GM18907 (cell line): ENCODE data around the gene PARP15.
"Not testable (repeated sequence)": the region's sequence is repeated elsewhere in the genome, so short reads cannot be mapped to it uniquely, and the experiment has no call there.

Experiments used
- ATAC-seq: cut with Tn5 transposase; IDR thresholded peaks from one replicate; pipeline ENCODE4 v1.9.1; 2021; ENCODE audit warnings: mild to moderate bottlenecking, moderate library complexity; ENCODE audit not compliant: unreplicated experiment

PARP15 gene

GRCh38 chr3:122612696-122613095 is 35.2 kb downstream of the PARP15 start:
- peak; percentile 21 for ATAC-seq

- no peak for ATAC-seq
Measured at GRCh38 chr3:122615303-122615702, 37.9 kb downstream of the PARP15 start.

- no peak for ATAC-seq
Measured at GRCh38 chr3:122618614-122619013, 41.2 kb downstream of the PARP15 start.

- no peak for ATAC-seq
Measured at GRCh38 chr3:122619040-122619439, 41.6 kb downstream of the PARP15 start.

DNA sequence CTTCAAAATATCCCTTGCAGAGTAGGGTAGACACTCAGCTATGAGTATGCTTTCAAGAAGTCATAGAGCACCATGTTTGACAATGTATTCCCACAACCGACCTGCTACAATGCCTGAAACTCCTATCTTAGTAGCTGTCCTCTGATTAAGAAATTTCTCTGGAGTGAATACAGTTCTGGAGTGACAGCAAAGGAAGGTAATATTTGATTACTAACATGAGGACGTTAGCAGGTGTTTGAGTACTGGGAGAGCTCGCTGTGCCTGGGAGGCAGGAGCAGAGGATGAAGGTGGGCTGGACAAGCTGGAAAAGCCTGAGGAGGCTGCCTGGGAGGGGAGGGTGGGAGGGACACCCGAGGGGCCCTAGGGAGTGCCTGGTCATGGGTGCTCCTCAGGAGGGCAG is 42.9 kb downstream of the PARP15 start:
- ATAC-seq = no peak

GRCh38 chr3:122621112-122621511 is 43.7 kb downstream of the PARP15 start:
- ATAC-seq = peak; percentile 42

GRCh38 chr3:122623031-122623829 is 45.8 kb downstream of the PARP15 start:
- ATAC-seq = no peak

DNA sequence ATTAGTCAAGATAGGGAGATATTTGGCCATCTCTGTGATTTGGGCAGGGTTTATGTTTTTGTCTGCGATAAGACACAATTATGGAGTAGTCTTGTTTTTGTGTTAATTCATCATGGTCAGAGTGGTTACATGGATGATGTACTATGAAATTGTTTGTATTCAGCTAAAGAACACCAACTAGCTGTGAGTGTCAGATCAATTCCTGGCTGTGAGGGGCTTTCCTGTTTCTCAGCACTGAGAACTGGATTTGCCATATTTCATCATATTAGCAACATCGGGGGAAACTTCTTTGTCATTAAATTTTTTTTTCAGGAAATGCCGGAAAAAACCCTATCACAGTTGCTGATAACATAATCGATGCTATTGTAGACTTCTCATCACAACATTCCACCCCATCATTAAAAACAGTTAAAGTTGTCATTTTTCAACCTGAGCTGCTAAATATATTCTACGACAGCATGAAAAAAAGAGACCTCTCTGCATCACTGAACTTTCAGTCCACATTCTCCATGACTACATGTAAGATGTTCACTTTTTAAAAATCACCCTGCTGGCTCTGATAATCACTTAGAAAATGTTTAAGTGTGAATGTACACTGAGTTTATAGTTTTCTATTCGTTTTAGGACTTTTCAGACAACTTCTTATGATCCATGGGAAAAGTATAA is 49.2 kb downstream of the PARP15 start:
- no peak for ATAC-seq

DNA sequence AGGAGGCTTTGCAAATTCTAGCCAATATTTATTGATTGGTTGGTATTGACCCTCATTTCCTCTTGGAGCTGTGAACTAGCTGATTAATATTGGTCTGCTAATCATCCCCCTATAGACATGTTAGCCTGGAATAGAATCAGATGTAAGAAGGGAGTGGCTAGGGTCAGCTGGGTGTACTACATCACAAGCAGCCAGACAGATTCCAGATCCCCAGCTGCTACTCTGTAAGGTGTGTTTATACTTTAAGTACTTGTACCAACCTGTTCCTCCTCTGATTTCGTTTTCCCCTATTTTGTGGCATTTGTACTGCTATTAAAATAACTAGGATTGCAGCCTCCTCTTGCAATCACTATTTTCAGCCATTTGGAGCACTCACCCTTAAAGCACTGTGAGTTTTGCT is 49.9 kb downstream of the PARP15 start:
- no peak for ATAC-seq

DNA sequence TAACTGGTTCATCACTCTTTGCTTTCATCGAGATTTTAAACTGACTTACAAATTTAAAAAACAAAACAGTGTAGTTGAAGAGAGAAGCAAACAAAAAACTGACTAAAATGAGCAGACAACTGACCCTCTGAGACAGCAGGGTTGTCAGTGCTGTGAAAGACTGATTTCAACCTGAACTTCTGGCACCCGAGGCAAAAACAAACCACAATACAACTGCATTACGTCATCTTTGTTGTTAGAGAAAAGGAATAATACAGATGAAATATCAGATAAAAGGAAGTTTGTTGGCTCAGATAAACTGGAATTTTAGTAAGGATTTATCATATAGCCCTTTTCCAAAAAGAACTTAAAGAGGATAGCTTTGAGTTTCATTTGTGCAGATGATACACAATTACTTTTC is 51.1 kb downstream of the PARP15 start:
- ATAC-seq = no peak

DNA sequence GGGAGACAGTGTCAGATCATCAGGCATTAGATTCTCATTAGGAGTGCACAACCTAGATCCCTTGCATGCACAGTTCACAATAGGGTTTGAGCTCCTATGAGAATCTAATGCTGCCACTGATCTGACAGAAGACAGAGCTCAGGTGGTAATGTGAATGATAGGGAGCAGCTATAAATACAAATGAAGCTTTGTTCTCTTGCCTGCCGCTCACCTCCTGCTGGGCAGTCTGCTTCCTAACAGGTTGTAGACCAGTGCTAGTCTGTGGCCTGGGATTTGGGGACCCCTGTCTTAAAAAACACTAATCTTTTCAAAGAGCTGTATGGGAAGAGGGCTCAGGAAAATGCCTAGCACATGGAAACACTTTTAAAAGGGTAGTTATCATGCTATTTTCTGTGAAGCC is 52.3 kb downstream of the PARP15 start:
- no peak for ATAC-seq

DNA sequence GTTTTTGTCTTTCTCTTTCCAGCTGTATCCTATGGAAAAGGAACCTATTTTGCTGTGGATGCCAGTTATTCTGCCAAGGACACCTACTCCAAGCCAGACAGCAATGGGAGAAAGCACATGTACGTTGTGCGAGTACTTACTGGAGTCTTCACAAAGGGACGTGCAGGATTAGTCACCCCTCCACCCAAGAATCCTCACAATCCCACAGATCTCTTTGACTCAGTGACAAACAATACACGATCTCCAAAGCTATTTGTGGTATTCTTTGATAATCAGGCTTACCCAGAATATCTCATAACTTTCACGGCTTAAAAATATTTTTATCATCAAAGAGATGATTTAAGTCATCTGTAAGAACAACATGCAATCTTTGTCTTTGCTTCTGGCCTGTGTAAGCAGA is 58.3 kb downstream of the PARP15 start:
- no peak for ATAC-seq

- ATAC-seq = no peak
Measured at GRCh38 chr3:122636697-122637096, 59.2 kb downstream of the PARP15 start.

GRCh38 chr3:122640437-122640999 is 63.1 kb downstream of the PARP15 start:
- ATAC-seq = no peak

GRCh38 chr3:122642935-122643334 is 65.5 kb downstream of the PARP15 start:
- ATAC-seq = peak; percentile 70

DNA sequence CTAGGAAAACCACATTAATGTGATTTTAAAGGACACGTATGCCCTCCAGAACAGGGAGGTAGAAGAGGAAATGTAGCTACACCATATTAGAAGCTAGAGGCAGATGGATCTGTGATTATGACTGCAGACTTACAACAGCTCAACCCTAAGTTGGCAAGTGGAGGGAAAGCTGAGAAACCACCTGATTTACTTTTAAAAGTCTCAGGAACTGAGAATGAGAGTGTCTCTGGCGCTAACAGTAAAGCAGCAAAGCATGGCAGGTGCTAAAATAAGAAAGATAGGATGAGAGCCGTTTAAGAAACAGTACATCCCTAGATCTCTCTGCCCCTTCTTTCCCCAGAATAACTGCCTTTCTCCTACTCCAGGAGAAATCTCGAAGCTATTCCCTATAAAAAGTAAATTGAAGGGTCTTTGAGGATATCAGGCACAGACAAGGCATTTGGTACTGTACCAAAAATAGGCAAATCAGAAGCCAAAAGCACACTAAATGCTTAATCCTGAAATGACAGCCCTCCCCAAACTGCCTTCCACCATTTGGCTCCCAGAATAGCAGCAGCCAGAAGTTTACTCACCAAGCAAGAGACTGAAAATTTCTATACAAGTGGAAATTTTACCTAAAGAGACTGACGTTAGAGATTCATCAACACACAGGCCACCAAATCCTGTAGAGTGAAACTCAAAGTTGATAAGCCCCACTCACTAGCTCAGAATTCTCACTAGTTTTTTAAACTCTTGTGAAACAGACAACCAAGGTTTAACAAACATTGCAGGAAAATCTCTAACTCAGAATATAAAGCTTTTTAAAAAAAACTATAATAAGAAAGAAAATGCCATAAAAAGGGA is 68.9 kb downstream of the PARP15 start:
- ATAC-seq = no peak

DNA sequence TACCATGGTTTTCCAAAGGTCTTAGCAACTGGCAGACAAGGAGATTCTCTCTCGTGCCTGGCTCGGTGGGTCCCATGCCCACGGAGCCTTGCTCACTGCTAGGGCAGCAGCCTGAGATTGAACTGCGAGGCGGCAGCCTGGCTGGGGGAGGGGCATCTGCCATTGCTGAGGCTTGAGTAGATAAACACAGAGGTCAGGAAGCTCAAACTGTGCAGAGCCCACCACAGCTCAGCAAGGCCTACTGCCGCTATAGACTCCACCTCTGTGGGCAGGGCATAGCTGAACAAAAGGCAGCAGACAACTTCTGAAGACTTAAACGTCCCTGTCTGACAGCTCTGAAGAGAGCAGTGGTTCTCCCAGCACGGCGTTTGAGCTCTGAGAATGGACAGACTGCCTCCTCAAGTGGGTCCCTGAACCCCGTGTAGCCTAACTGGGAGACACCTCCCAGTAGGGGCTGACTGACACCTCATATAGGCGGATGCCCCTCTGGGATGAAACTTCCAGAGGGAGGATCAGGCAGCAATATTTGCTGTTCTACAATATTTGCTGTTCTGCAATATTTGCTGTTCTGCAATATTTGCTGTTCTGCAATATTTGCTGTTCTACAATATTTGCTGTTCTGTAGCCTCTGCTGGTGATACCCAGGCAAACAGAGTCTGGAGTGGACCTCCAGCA is 73.9 kb downstream of the PARP15 start:
- not testable (repeated sequence) for ATAC-seq

GRCh38 chr3:122651962-122652361 is 74.5 kb downstream of the PARP15 start:
- not testable (repeated sequence) for ATAC-seq

DNA sequence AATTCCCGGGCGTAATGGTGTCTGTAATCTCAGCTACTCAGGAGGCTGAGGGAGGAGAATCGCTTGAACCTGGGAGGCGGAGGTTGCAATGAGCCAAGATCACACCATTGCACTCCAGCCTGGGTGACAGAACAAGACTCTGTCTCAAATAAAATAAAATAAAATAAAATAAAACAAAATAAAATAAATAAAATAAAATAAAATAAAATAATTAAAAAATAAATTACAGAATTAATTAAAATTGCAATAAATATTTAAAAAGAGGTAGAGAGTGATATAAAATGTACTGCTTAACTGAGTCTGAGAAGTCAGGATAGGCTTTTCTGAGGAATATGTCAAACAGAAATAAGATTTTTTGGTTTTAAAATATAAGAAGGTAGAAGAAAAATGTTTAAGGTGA is 80.9 kb downstream of the PARP15 start:
- not testable (repeated sequence) for ATAC-seq

DNA sequence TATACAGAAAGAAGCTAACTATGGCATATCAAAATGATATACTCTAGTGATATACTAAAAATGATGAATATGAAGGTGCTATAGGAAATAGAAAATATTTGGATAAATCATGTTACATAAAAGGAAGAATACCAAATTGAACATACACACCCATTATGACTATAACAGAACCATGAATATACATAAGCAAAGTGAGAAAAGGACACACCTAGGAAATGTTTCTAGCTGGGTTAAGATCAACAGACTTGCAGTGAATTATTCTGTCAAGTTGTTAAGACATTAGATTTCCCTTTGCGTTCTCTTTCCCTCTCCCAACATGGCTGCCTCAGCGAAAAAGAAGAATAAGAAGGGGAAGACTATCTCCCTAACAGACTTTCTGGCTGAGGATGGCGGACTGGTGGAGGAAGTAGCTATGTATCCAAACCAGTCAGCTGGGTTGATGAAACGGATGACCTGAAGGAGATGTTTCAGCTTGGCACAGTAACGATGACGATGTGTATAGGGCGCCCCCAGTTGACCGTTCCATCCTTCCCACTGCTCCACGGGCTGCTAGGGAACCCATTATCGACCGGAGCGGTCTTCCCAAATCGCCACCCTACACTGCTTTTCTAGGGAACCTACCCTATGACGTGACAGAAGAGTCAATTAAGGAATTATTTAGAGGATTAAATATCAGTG is 83.0 kb downstream of the PARP15 start:
- ATAC-seq = no peak
